Muscle layer of colon (tissue), 2 donors: ENCODE data around the gene C6orf141.

Source experiments
- H3K27ac ChIP-seq: one replicate; pipeline ENCODE4 v1.7.0; 2013; ENCODE audit warnings: low read depth, mild to moderate bottlenecking, low read length, moderate library complexity
- H3K27me3 ChIP-seq, 2 donors: one replicate each; pipeline ENCODE4 v1.7.0; 2013; ENCODE audit warnings: low read length in 2 of 2, mild to moderate bottlenecking in 2 of 2; ENCODE audit not compliant: insufficient read depth in 2 of 2, control insufficient read depth in 1 of 2
- H3K36me3 ChIP-seq: one replicate; pipeline ENCODE4 v1.7.0; 2013; ENCODE audit warnings: mild to moderate bottlenecking, low read length; ENCODE audit not compliant: insufficient read depth
- H3K4me1 ChIP-seq: one replicate; pipeline ENCODE4 v1.7.0; 2013; ENCODE audit warnings: mild to moderate bottlenecking, low read length; ENCODE audit not compliant: insufficient read depth
- H3K4me3 ChIP-seq, 2 donors: one replicate each; pipeline ENCODE4 v1.7.0; 2013; ENCODE audit warnings: low read length in 2 of 2, low read depth in 1 of 2, mild to moderate bottlenecking in 1 of 2, moderate library complexity in 1 of 2
- H3K9ac ChIP-seq: one replicate; pipeline ENCODE4 v1.7.0; 2013; ENCODE audit warnings: low read length
- H3K9me3 ChIP-seq: one replicate; pipeline ENCODE4 v1.7.0; 2013; ENCODE audit warnings: mild to moderate bottlenecking, low read length
- donor health status: abdominal sarcoma.
- donor health status: Adenocarcinoma of cecum.

Gene C6orf141

GRCh38 chr6:49541210-49541724 lies 9.2 kb upstream of the C6orf141 start:
- no peaks in the 10 kb centered on the region for H3K9me3 ChIP-seq
- H3K36me3 ChIP-seq = no peaks in the 10 kb centered on the region
- H3K4me1 ChIP-seq = no peaks in the 10 kb centered on the region
- no peak overlapping the region for H3K4me3 ChIP-seq
- H3K9ac ChIP-seq = no peak overlapping the region
- no peak overlapping the region for H3K27ac ChIP-seq
- no peaks in the 10 kb centered on the region for H3K27me3 ChIP-seq

- Histone ChIP-seq H3K27me3 (no peaks in the 10 kb centered on the region), H3K27ac (no peak overlapping the region), H3K9me3 (no peaks in the 10 kb centered on the region), H3K9ac (no peak overlapping the region), H3K36me3 (no peaks in the 10 kb centered on the region), H3K4me3 (no peak overlapping the region), H3K4me1 (no peaks in the 10 kb centered on the region)
These were observed 8.5 kb upstream of the C6orf141 start for GRCh38 chr6:49541936-49542335.

GRCh38 chr6:49543087-49543858 lies 7.2 kb upstream of the C6orf141 start:
- H3K4me1 ChIP-seq = no peaks in the 10 kb centered on the region
- no peak overlapping the region for H3K4me3 ChIP-seq
- no peaks in the 10 kb centered on the region for H3K9me3 ChIP-seq
- H3K9ac ChIP-seq = no peak overlapping the region
- no peaks in the 10 kb centered on the region for H3K36me3 ChIP-seq
- no peaks in the 10 kb centered on the region for H3K27me3 ChIP-seq
- no peak overlapping the region for H3K27ac ChIP-seq

GRCh38 chr6:49546331-49546730 lies 4.1 kb upstream of the C6orf141 start:
- H3K27ac ChIP-seq = no peak overlapping the region
- H3K27me3 ChIP-seq = peaks cover 8 to 11% of the 10 kb centered on the region in 2 donors
- H3K9ac ChIP-seq = no peak overlapping the region
- no peaks in the 10 kb centered on the region for H3K36me3 ChIP-seq
- no peaks in the 10 kb centered on the region for H3K9me3 ChIP-seq
- no peak overlapping the region for H3K4me3 ChIP-seq
- no peaks in the 10 kb centered on the region for H3K4me1 ChIP-seq

GRCh38 chr6:49548613-49549304 lies 1.7 kb upstream of the C6orf141 start:
- no peaks in the 10 kb centered on the region for H3K36me3 ChIP-seq
- no peak overlapping the region for H3K4me3 ChIP-seq
- H3K27ac ChIP-seq = no peak overlapping the region
- H3K27me3 ChIP-seq = peaks cover 15 to 16% of the 10 kb centered on the region in 2 donors
- no peaks in the 10 kb centered on the region for H3K9me3 ChIP-seq
- H3K9ac ChIP-seq = no peak overlapping the region
- no peaks in the 10 kb centered on the region for H3K4me1 ChIP-seq

GRCh38 chr6:49549691-49550491 lies 577 bp upstream of the C6orf141 start:
- H3K27me3 ChIP-seq = peaks cover 15 to 16% of the 10 kb centered on the region in 2 donors
- H3K27ac ChIP-seq = no peak overlapping the region
- H3K9ac ChIP-seq = no peak overlapping the region
- no peaks in the 10 kb centered on the region for H3K9me3 ChIP-seq
- no peaks in the 10 kb centered on the region for H3K36me3 ChIP-seq
- H3K4me1 ChIP-seq = no peaks in the 10 kb centered on the region
- H3K4me3 ChIP-seq = peak overlapping the region in 1 of 2 donors; percentile 57

GRCh38 chr6:49551078-49551865 lies 804 bp downstream of the C6orf141 start:
- H3K9ac ChIP-seq = no peak overlapping the region
- H3K27ac ChIP-seq = no peak overlapping the region
- peaks cover 15 to 16% of the 10 kb centered on the region in 2 donors for H3K27me3 ChIP-seq
- no peaks in the 10 kb centered on the region for H3K36me3 ChIP-seq
- H3K4me1 ChIP-seq = no peaks in the 10 kb centered on the region
- H3K4me3 ChIP-seq = peak overlapping the region; percentile 31 to 57
- no peaks in the 10 kb centered on the region for H3K9me3 ChIP-seq

GRCh38 chr6:49551866-49552129 lies 1.3 kb downstream of the C6orf141 start:
- no peaks in the 10 kb centered on the region for H3K36me3 ChIP-seq
- H3K9me3 ChIP-seq = no peaks in the 10 kb centered on the region
- H3K4me1 ChIP-seq = no peaks in the 10 kb centered on the region
- peaks cover 15 to 16% of the 10 kb centered on the region in 2 donors for H3K27me3 ChIP-seq
- H3K4me3 ChIP-seq = peak overlapping the region in 1 of 2 donors; percentile 57
- H3K27ac ChIP-seq = no peak overlapping the region
- no peak overlapping the region for H3K9ac ChIP-seq

GRCh38 chr6:49552596-49552995 lies 2.1 kb downstream of the C6orf141 start:
- H3K4me1 ChIP-seq = no peaks in the 10 kb centered on the region
- no peak overlapping the region for H3K9ac ChIP-seq
- H3K36me3 ChIP-seq = no peaks in the 10 kb centered on the region
- H3K4me3 ChIP-seq = no peak overlapping the region
- no peak overlapping the region for H3K27ac ChIP-seq
- H3K27me3 ChIP-seq = peaks cover 15 to 16% of the 10 kb centered on the region in 2 donors
- H3K9me3 ChIP-seq = no peaks in the 10 kb centered on the region

- Histone ChIP-seq H3K9ac (no peak overlapping the region), H3K27ac (no peak overlapping the region), H3K9me3 (no peaks in the 10 kb centered on the region), H3K36me3 (no peaks in the 10 kb centered on the region), H3K27me3 (peaks cover 15 to 16% of the 10 kb centered on the region in 2 donors), H3K4me1 (no peaks in the 10 kb centered on the region), H3K4me3 (no peak overlapping the region)
These were observed 2.9 kb downstream of the C6orf141 start for GRCh38 chr6:49553384-49553783.

- Histone ChIP-seq H3K27ac (no peak overlapping the region), H3K9ac (no peak overlapping the region), H3K4me1 (no peaks in the 10 kb centered on the region), H3K9me3 (no peaks in the 10 kb centered on the region), H3K27me3 (peaks cover 9 to 11% of the 10 kb centered on the region in 2 donors), H3K36me3 (no peaks in the 10 kb centered on the region), H3K4me3 (no peak overlapping the region)
These were observed 5.5 kb downstream of the C6orf141 start for GRCh38 chr6:49555951-49556350.
